ENCODE measurements around the gene IGF2BP2.
"Not testable (repeated sequence)": the region's sequence is repeated elsewhere in the genome, so short reads cannot be mapped to it uniquely, and the experiment has no call there.

The IGF2BP2 gene

GRCh38 chr3:185709251-185709955, 115.4 kb downstream of the IGF2BP2 start:
- DNase-seq (ENCODE audit: low read depth): no peak

GRCh38 chr3:185708392-185708791, 116.5 kb downstream of the IGF2BP2 start:
- DNase-seq (ENCODE audit: low read depth): no peak

GRCh38 chr3:185705498-185705897, 119.3 kb downstream of the IGF2BP2 start:
- no peak for DNase-seq (ENCODE audit: low read depth)

GRCh38 chr3:185702262-185703225, 122.3 kb downstream of the IGF2BP2 start:
- no peak for DNase-seq (ENCODE audit: low read depth)

- DNase-seq (ENCODE audit: low read depth): no peak
Measured at GRCh38 chr3:185701611-185702261, 123.1 kb downstream of the IGF2BP2 start.

- DNase-seq (ENCODE audit: low read depth): no peak
Measured at GRCh38 chr3:185699927-185700326, 124.9 kb downstream of the IGF2BP2 start.

- DNase-seq (ENCODE audit: low read depth): not testable (repeated sequence)
Measured at GRCh38 chr3:185697228-185697627, 127.6 kb downstream of the IGF2BP2 start.

- DNase-seq (ENCODE audit: low read depth): no peak
Measured at GRCh38 chr3:185696039-185696438, 128.8 kb downstream of the IGF2BP2 start.

GRCh38 chr3:185693985-185694653, 130.7 kb downstream of the IGF2BP2 start:
- DNase-seq (ENCODE audit: low read depth): no peak

GRCh38 chr3:185691622-185692021, 133.2 kb downstream of the IGF2BP2 start:
- no peak for DNase-seq (ENCODE audit: low read depth)

GRCh38 chr3:185687271-185687878, 137.5 kb downstream of the IGF2BP2 start:
- DNase-seq (ENCODE audit: low read depth): no peak

GRCh38 chr3:185685231-185686035, 139.4 kb downstream of the IGF2BP2 start:
- no peak for DNase-seq (ENCODE audit: low read depth)

GRCh38 chr3:185680231-185680630, 144.6 kb downstream of the IGF2BP2 start:
- DNase-seq (ENCODE audit: low read depth): no peak

- DNase-seq (ENCODE audit: low read depth): no peak
Measured at GRCh38 chr3:185678027-185678426, 146.8 kb downstream of the IGF2BP2 start.

GRCh38 chr3:185677146-185677829, 147.6 kb downstream of the IGF2BP2 start:
- no peak for DNase-seq (ENCODE audit: low read depth)

- DNase-seq (ENCODE audit: low read depth): no peak
Measured at GRCh38 chr3:185667574-185667973, 157.3 kb downstream of the IGF2BP2 start.

- DNase-seq (ENCODE audit: low read depth): no peak
Measured at GRCh38 chr3:185663929-185664328, 160.9 kb downstream of the IGF2BP2 start.

GRCh38 chr3:185661772-185662171, 163.1 kb downstream of the IGF2BP2 start:
- no peak for DNase-seq (ENCODE audit: low read depth)

- not testable (repeated sequence) for DNase-seq (ENCODE audit: low read depth)
Measured at GRCh38 chr3:185661296-185661695, 163.5 kb downstream of the IGF2BP2 start.
